MM.1S (cell line): ENCODE results near the gene ADCY9.

ENCODE experiments used
- DNase-seq: peaks from one replicate; pipeline ENCODE4 v3.0.0-alpha.2; 2015
- H2AFZ ChIP-seq: fragments of 300-600 bp; sonication (generic); 2 replicates; pipeline ENCODE4 v1.6.0; 2016; ENCODE audit warnings: antibody characterized with exemption, low read length
- H3F3A ChIP-seq: fragments of 300-600 bp; sonication (generic); 2 replicates; pipeline ENCODE4 v1.6.1; 2016; ENCODE audit warnings: mild to moderate bottlenecking, antibody characterized with exemption, low read length, moderate library complexity, mixed read lengths; ENCODE audit not compliant: insufficient read depth
- H3K27ac ChIP-seq: fragments of 300-600 bp; sonication (generic); 2 replicates; pipeline ENCODE4 v1.5.1; 2016; ENCODE audit warnings: mild to moderate bottlenecking, low read length
- H3K27me3 ChIP-seq: fragments of 300-600 bp; sonication (generic); replicated peaks from 2 replicates; pipeline ENCODE4 v1.6.0; 2016; ENCODE audit warnings: low read length; ENCODE audit not compliant: insufficient read depth
- H3K36me3 ChIP-seq: fragments of 300-600 bp; sonication (generic); replicated peaks from 2 replicates; pipeline ENCODE4 v1.6.1; 2016; ENCODE audit warnings: mild to moderate bottlenecking, low read length, mixed read lengths; ENCODE audit not compliant: insufficient read depth
- H3K4me1 ChIP-seq: fragments of 300-600 bp; sonication (generic); 2 replicates; pipeline ENCODE4 v1.6.1; 2016; ENCODE audit warnings: low read length, mixed read lengths
- H3K4me2 ChIP-seq: fragments of 300-600 bp; sonication (generic); 2 replicates; pipeline ENCODE4 v1.6.0; 2016; ENCODE audit warnings: low read depth, low read length
- H3K4me3 ChIP-seq: fragments of 300-600 bp; sonication (generic); 2 replicates; pipeline ENCODE4 v1.5.1; 2016; ENCODE audit warnings: low read length, mixed read lengths
- H3K79me2 ChIP-seq: fragments of 300-600 bp; sonication (generic); 2 replicates; pipeline ENCODE4 v1.6.1; 2016; ENCODE audit warnings: mixed run types, low read length, mixed read lengths
- H3K9ac ChIP-seq: fragments of 300-600 bp; sonication (generic); 2 replicates; pipeline ENCODE4 v1.6.1; 2016; ENCODE audit warnings: low read length, mixed read lengths
- H3K9me2 ChIP-seq: fragments of 300-600 bp; sonication (generic); replicated peaks from 2 replicates; pipeline ENCODE4 v1.6.1; 2016; ENCODE audit warnings: mild to moderate bottlenecking, low read length, mixed read lengths; ENCODE audit not compliant: insufficient read depth
- H3K9me3 ChIP-seq: fragments of 300-600 bp; sonication (generic); replicated peaks from 2 replicates; pipeline ENCODE4 v1.6.1; 2016; ENCODE audit warnings: mild to moderate bottlenecking, low read length, mixed read lengths; ENCODE audit not compliant: insufficient read depth
- H4K20me1 ChIP-seq: fragments of 300-600 bp; sonication (generic); 2 replicates; pipeline ENCODE4 v1.6.1; 2016; ENCODE audit warnings: mild to moderate bottlenecking, low read length, moderate library complexity, mixed read lengths; ENCODE audit not compliant: insufficient read depth
- CTCF ChIP-seq: fragments of 300-600 bp; sonication (generic); IDR thresholded peaks from 2 replicates; pipeline ENCODE4 v1.5.1; 2016; ENCODE audit warnings: antibody characterized with exemption, low read length, mixed read lengths
- EZH2 ChIP-seq: fragments of 300-600 bp; sonication (generic); optimal IDR thresholded peaks from 2 replicates; pipeline ENCODE3; 2017; ENCODE audit warnings: low read depth, mild to moderate bottlenecking, antibody characterized with exemption, low read length, mixed read lengths
- EZH2phosphoT487 ChIP-seq: fragments of 300-600 bp; sonication (generic); IDR thresholded peaks from 2 replicates; pipeline ENCODE4 v1.6.1; 2018; ENCODE audit warnings: antibody characterized with exemption, low read length

ADCY9 gene

DNA sequence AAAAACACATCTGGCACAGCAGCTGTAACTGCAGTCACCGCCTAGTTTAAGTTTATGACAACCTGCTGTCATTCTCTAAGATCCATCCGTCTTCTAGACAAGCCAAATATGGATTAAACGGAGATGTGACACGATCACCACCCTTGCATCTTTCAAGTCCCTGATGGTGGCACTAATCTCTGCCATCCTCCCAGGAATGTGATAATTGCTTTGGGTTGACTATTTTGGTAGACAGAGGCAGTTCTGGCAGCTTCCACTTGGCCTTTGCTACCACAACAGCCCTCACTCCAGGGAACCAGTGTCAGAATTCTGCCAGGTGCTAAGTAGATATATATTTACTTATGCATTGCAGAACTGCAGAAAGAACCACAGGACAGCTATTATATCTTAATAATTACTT, 81.3 kb downstream of the ADCY9 start:
- TF ChIP-seq CTCF: no peak
- TF ChIP-seq EZH2: no peak

DNA sequence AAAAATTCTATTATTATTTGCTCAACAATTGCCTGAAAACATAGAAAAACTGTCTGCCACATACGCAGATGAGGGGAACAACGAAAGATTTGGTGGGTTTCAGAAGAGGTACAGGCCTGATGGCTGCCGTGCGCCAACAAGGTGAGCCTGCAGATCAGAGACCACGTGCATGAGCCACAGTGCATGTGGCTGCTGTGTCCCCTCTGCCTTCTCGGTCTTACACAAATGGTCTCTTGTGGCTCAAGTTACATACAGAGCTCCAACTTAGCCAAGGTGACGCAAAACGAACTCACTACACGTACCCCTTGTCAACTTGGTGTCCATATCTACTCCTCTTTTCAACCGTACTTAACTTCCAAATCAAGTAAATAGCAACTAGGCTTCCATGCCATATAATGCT, 82.3 kb downstream of the ADCY9 start:
- no peaks in the 10 kb centered on the region for H3K9me2 ChIP-seq
- no peaks in the 10 kb centered on the region for H3K9me3 ChIP-seq
- H3K4me2 ChIP-seq: no peak overlapping the region
- no peak overlapping the region for H2AFZ ChIP-seq
- no peak overlapping the region for H3K4me3 ChIP-seq
- no peak for DNase-seq
- H3K27me3 ChIP-seq: peaks cover 26% of the 10 kb centered on the region
- H3K9ac ChIP-seq: no peak overlapping the region
- no peaks in the 10 kb centered on the region for H3K36me3 ChIP-seq
- no peaks in the 10 kb centered on the region for H3F3A ChIP-seq
- no peak overlapping the region for H3K27ac ChIP-seq
- no peaks in the 10 kb centered on the region for H3K4me1 ChIP-seq
- no peaks in the 10 kb centered on the region for H3K79me2 ChIP-seq
- no peak for TF ChIP-seq EZH2
- TF ChIP-seq EZH2phosphoT487: no peak
- no peak for TF ChIP-seq CTCF
- no peaks in the 10 kb centered on the region for H4K20me1 ChIP-seq

More for the DNA sequence above, 81.3 kb downstream of the ADCY9 start:
- no peaks in the 10 kb centered on the region for H3K9me2 ChIP-seq
- H3K9me3 ChIP-seq: no peaks in the 10 kb centered on the region
- H4K20me1 ChIP-seq: no peaks in the 10 kb centered on the region
- H3K9ac ChIP-seq: no peak overlapping the region
- DNase-seq: no peak
- no peaks in the 10 kb centered on the region for H3K36me3 ChIP-seq
- no peaks in the 10 kb centered on the region for H3K4me1 ChIP-seq
- no peaks in the 10 kb centered on the region for H3F3A ChIP-seq
- no peak overlapping the region for H2AFZ ChIP-seq
- no peaks in the 10 kb centered on the region for H3K79me2 ChIP-seq
- no peak overlapping the region for H3K4me3 ChIP-seq
- peaks cover 26% of the 10 kb centered on the region for H3K27me3 ChIP-seq
- H3K27ac ChIP-seq: no peak overlapping the region
- no peak overlapping the region for H3K4me2 ChIP-seq

DNA sequence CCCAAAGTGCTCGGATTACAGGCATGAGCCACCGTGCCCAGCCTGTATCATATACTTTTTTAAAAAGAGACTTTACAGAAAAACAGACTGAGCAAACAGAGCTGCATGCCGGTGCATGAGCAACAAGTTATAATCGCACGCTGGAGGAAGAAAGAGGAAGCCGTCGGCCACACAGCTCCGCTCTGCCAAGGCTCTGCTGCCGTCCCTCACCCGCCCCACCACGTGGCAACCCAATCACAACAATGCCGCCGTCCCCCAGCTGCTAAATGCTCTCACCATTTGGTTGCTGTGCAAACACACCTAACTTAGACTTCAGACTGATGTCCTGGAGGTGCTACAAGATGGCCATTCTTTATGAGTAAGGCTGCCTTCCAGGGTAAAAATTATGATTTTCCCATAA, 83.5 kb downstream of the ADCY9 start:
- Histone ChIP-seq H3K27ac (no peak overlapping the region), H4K20me1 (no peaks in the 10 kb centered on the region), H3K4me2 (no peak overlapping the region), H3K4me1 (no peaks in the 10 kb centered on the region), H3K9me2 (no peaks in the 10 kb centered on the region), H3K27me3 (peaks cover 32% of the 10 kb centered on the region), H3K36me3 (no peaks in the 10 kb centered on the region), H2AFZ (no peak overlapping the region), H3K4me3 (no peak overlapping the region), H3K9me3 (no peaks in the 10 kb centered on the region), H3F3A (no peaks in the 10 kb centered on the region), H3K9ac (no peak overlapping the region), H3K79me2 (no peaks in the 10 kb centered on the region)
- no peak for DNase-seq
- TF ChIP-seq EZH2phosphoT487 (no peak), EZH2 (no peak), CTCF (no peak)
